Measurements from ENCODE around the gene TMEM248.

DNA sequence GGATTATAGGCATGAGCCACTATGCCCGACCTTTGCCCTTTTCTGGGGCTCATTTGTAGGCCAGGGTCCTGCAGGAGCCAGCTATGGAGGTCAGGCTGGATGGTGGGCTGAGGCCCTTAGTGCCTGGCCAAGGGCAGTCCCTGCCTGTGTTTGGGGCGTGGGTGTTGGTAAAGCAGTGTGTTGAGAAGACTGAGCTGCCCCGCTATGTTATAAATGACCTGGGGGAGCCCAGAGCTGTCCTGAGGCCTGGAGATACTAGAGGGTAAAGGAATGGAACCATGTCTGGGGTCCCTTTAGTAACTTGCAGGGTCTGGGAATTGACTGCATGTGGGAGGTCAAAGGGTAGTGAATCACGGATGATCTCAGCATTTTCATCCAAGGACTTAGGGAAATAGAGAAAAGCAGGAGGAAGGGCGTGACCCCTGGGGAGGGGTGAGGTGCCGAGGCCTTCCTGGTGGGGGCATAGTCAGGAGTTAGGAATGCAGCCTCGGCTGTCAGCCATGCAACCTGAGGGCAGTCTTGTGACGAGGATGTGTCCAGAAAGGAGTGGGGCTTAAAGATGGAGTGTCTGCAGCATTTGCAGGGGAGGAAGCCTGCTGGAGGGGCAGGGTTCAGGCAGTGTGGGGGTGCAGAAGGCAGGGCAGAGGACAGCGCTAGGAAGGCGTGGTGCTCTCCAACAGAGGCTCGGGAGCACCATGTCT lies 31.5 kb downstream of the TMEM248 start:
- no peak for TF ChIP-seq CTCF (IDR thresholded peaks at IDR 0.05)
- TF ChIP-seq POLR2AphosphoS5 (IDR thresholded peaks at IDR 0.05): no peak
- TF ChIP-seq EP300 (IDR thresholded peaks at IDR 0.05; ENCODE audit: low read depth): no peak
- TF ChIP-seq POLR2A (IDR thresholded peaks at IDR 0.05): no peak
